Prostate gland (tissue), 2 donors: ENCODE data around the gene LRRC3B.

Source experiments
- POLR2A ChIP-seq: fragments of 450-650 bp; IDR thresholded peaks from one replicate; pipeline ENCODE4 v1.6.1; 2016; ENCODE audit warnings: antibody characterized with exemption, mild to moderate bottlenecking
- POLR2AphosphoS5 ChIP-seq: sonication (generic); formaldehyde crosslinking; IDR thresholded peaks from one replicate; pipeline ENCODE4 v1.6.1; 2017; ENCODE audit warnings: antibody characterized with exemption
- TF ChIP-seq, protein P1 (sequence below), 4 experiments: fragments of 200-600 bp in 2 of 4; fragments of 450-650 bp in 2 of 4; sonication (generic) in 2 of 4; IDR thresholded peaks; 1 replicate in 3 of 4; 2 replicates in 1 of 4; pipeline ENCODE4 v1.5.1; 2016 to 2019; ENCODE audit warnings: antibody characterized with exemption in 4 of 4, mild to moderate bottlenecking in 2 of 4, moderate library complexity in 2 of 4

DNA sequence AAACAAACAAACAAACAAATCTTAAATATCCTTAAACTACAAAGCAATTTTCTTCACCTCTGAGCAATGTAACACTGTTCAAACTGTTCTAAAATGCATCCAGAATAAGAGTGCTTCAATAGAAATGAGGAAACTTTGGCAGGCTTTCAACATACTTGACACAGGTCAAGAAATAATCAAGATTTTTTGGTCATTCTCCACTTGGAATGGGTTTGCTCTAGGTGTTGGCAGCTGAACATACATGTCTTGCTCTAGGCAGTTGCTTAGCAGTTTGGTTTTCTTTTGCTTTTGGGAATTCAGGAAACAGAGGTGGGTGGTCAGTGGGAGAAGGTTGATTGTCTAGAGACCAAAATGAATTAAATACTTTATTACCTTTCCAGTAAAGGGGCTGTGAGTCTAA lies 1.4 kb upstream of the LRRC3B start:
- TF ChIP-seq, protein P1, sequence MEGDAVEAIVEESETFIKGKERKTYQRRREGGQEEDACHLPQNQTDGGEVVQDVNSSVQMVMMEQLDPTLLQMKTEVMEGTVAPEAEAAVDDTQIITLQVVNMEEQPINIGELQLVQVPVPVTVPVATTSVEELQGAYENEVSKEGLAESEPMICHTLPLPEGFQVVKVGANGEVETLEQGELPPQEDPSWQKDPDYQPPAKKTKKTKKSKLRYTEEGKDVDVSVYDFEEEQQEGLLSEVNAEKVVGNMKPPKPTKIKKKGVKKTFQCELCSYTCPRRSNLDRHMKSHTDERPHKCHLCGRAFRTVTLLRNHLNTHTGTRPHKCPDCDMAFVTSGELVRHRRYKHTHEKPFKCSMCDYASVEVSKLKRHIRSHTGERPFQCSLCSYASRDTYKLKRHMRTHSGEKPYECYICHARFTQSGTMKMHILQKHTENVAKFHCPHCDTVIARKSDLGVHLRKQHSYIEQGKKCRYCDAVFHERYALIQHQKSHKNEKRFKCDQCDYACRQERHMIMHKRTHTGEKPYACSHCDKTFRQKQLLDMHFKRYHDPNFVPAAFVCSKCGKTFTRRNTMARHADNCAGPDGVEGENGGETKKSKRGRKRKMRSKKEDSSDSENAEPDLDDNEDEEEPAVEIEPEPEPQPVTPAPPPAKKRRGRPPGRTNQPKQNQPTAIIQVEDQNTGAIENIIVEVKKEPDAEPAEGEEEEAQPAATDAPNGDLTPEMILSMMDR (IDR thresholded peaks at IDR 0.05) = no peak
- TF ChIP-seq POLR2AphosphoS5 = no peak
- TF ChIP-seq POLR2A = no peak
